GM12873 (cell line): ENCODE results near the gene TMBIM1.

Experiments used
- CTCF ChIP-seq: IDR thresholded peaks from 2 replicates; pipeline ENCODE4 v1.5.1; 2012; ENCODE audit warnings: low read depth, mild to moderate bottlenecking, moderate library complexity, low read length, control low read depth; ENCODE audit not compliant: insufficient read depth; ENCODE audit errors: missing control alignments

The TMBIM1 gene

GRCh38 chr2:218234521-218234920 lies 57.8 kb downstream of the TMBIM1 start:
- no peak for TF ChIP-seq CTCF

- TF ChIP-seq CTCF = no peak
These were observed 58.8 kb downstream of the TMBIM1 start for GRCh38 chr2:218233543-218233942.

GRCh38 chr2:218230882-218231281 lies 61.4 kb downstream of the TMBIM1 start:
- peak; percentile 46 for TF ChIP-seq CTCF

- no peak for TF ChIP-seq CTCF
These were observed 62.5 kb downstream of the TMBIM1 start for GRCh38 chr2:218229851-218230250.

GRCh38 chr2:218229239-218229638 lies 63.1 kb downstream of the TMBIM1 start:
- TF ChIP-seq CTCF = no peak

- TF ChIP-seq CTCF = no peak
These were observed 63.8 kb downstream of the TMBIM1 start for GRCh38 chr2:218228366-218229090.

- TF ChIP-seq CTCF = no peak
These were observed 65.4 kb downstream of the TMBIM1 start for GRCh38 chr2:218226903-218227302.
